Activated effector memory CD4-positive, alpha-beta T cell treated with Interleukin-2 at 50 U/mL for 16 hours (primary cell): ENCODE results near the gene TSPAN14.

Source experiments
- DNase-seq: peaks from one replicate; pipeline ENCODE4 v3.0.0-alpha.2; 2020

Gene TSPAN14

GRCh38 chr10:80457554-80458262, 3.6 kb downstream of the TSPAN14 start:
- DNase-seq, result no peak

GRCh38 chr10:80458263-80458625, 4.1 kb downstream of the TSPAN14 start:
- DNase-seq, result no peak

GRCh38 chr10:80458638-80459037, 4.5 kb downstream of the TSPAN14 start:
- no peak for DNase-seq

- peak; percentile 72 for DNase-seq
Observed at GRCh38 chr10:80459047-80459865, 5.1 kb downstream of the TSPAN14 start.

- DNase-seq, result no peak
Observed at GRCh38 chr10:80460399-80461207, 6.5 kb downstream of the TSPAN14 start.

GRCh38 chr10:80461208-80462183, 7.4 kb downstream of the TSPAN14 start:
- DNase-seq, result no peak

- DNase-seq, result no peak
Observed at GRCh38 chr10:80462299-80462980, 8.3 kb downstream of the TSPAN14 start.

- DNase-seq, result no peak
Observed at GRCh38 chr10:80462981-80463741, 9.1 kb downstream of the TSPAN14 start.

- DNase-seq, result no peak
Observed at GRCh38 chr10:80463868-80464267, 9.8 kb downstream of the TSPAN14 start.

- DNase-seq, result no peak
Observed at GRCh38 chr10:80464557-80465450, 10.7 kb downstream of the TSPAN14 start.

GRCh38 chr10:80465451-80465835, 11.3 kb downstream of the TSPAN14 start:
- DNase-seq, result no peak

- peak; percentile 49 for DNase-seq
Observed at GRCh38 chr10:80465839-80466590, 11.9 kb downstream of the TSPAN14 start.

- no peak for DNase-seq
Observed at GRCh38 chr10:80466724-80467326, 12.7 kb downstream of the TSPAN14 start.

- peak; percentile 61 for DNase-seq
Observed at GRCh38 chr10:80468002-80468401, 13.9 kb downstream of the TSPAN14 start.

- DNase-seq, result no peak
Observed at GRCh38 chr10:80468806-80469421, 14.8 kb downstream of the TSPAN14 start.

GRCh38 chr10:80470266-80470665, 16.2 kb downstream of the TSPAN14 start:
- no peak for DNase-seq

- DNase-seq, result no peak
Observed at GRCh38 chr10:80471001-80471400, 16.9 kb downstream of the TSPAN14 start.

- no peak for DNase-seq
Observed at GRCh38 chr10:80471715-80472233, 17.7 kb downstream of the TSPAN14 start.
